ENCODE measurements around the gene HMOX1.

The HMOX1 gene

GRCh38 chr22:35424761-35425160, 43.9 kb downstream of the HMOX1 start:
- H3K4me3 ChIP-seq (replicated peaks; ENCODE audit: low read depth, low read length): no peak overlapping the region
- TF ChIP-seq, protein P1, sequence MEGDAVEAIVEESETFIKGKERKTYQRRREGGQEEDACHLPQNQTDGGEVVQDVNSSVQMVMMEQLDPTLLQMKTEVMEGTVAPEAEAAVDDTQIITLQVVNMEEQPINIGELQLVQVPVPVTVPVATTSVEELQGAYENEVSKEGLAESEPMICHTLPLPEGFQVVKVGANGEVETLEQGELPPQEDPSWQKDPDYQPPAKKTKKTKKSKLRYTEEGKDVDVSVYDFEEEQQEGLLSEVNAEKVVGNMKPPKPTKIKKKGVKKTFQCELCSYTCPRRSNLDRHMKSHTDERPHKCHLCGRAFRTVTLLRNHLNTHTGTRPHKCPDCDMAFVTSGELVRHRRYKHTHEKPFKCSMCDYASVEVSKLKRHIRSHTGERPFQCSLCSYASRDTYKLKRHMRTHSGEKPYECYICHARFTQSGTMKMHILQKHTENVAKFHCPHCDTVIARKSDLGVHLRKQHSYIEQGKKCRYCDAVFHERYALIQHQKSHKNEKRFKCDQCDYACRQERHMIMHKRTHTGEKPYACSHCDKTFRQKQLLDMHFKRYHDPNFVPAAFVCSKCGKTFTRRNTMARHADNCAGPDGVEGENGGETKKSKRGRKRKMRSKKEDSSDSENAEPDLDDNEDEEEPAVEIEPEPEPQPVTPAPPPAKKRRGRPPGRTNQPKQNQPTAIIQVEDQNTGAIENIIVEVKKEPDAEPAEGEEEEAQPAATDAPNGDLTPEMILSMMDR (IDR thresholded peaks at IDR 0.05; ENCODE audit: low read length, missing control alignments): no peak
- no peak for DNase-seq (ENCODE audit: low read depth)

GRCh38 chr22:35425546-35425945, 44.6 kb downstream of the HMOX1 start:
- TF ChIP-seq, protein P1 (IDR thresholded peaks at IDR 0.05; ENCODE audit: low read length, missing control alignments): no peak
- no peak for DNase-seq (ENCODE audit: low read depth)
- H3K4me3 ChIP-seq (replicated peaks; ENCODE audit: low read depth, low read length): no peak overlapping the region

DNA sequence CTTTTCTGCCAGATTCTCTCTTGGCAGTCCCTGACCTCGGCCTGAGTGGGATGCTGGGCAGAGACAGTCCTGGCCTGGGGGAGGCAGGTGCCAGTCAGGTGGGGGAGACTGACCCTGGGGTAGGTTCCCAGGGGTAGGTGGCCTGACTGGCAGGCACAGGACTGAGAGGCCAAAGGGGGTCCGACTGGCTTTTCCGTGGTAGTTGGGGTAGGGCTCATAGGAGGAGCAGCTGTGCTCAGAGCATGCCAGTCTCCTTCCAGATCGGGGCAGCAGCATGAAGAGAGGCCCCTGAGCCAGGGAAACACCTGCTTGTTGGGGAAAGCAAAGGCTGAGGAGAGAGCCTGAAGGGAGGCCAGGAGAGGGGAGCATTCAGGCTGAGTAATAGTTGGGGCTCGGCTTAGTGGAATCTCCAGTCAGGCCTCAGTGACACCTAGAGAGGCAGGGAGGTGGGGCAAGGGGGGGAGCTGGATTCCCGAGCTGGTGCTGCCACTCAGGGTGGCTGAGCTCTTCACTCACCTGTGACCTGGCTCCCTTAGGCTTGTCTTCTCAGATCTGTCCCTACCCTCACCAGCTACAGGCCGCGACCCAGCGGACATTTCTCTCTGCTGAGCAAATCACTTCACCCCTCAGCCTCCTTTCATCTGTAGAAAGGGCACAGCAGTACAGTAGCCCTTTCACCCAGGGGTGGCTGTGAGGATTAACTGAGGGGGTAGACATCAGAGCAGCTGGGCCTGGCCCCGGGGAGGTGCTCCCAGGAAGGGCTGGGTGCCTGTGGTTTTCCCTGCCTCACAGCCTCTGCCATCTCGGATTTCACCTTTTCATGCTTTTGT, 45.3 kb downstream of the HMOX1 start:
- TF ChIP-seq, protein P1 (IDR thresholded peaks at IDR 0.05; ENCODE audit: low read length, missing control alignments): no peak
- no peak for DNase-seq (ENCODE audit: low read depth)
- no peak overlapping the region for H3K4me3 ChIP-seq (replicated peaks; ENCODE audit: low read depth, low read length)

- DNase-seq (ENCODE audit: low read depth): no peak
- TF ChIP-seq, protein P1 (IDR thresholded peaks at IDR 0.05; ENCODE audit: low read length, missing control alignments): no peak
- no peak overlapping the region for H3K4me3 ChIP-seq (replicated peaks; ENCODE audit: low read depth, low read length)
These were observed 45.9 kb downstream of the HMOX1 start for GRCh38 chr22:35426801-35427140.

DNA sequence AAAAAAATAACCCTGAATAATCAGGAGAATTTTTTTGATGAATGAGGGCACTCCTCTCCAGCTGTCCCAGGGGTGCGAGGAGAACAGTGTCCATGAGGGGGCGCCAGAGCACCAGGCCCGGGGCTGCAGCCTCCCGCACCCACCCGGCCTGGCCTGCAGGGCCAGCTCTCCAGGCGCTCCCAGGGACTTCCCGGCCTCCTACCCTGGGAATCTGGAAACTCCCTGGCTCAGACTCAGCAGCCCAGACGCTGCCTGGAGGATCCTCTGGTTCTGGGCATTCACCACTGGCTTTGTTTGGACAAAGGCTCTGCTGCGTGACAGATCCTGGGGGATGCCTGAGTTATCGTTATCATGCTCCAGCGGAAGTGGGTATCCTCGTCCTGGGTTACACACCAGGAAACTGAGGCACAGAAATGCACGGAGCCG, 50.0 kb downstream of the HMOX1 start:
- no peak overlapping the region for H3K4me3 ChIP-seq (replicated peaks; ENCODE audit: low read depth, low read length)
- DNase-seq (ENCODE audit: low read depth): peak; percentile 95
- TF ChIP-seq, protein P1 (IDR thresholded peaks at IDR 0.05; ENCODE audit: low read length, missing control alignments): peak; percentile 91

DNA sequence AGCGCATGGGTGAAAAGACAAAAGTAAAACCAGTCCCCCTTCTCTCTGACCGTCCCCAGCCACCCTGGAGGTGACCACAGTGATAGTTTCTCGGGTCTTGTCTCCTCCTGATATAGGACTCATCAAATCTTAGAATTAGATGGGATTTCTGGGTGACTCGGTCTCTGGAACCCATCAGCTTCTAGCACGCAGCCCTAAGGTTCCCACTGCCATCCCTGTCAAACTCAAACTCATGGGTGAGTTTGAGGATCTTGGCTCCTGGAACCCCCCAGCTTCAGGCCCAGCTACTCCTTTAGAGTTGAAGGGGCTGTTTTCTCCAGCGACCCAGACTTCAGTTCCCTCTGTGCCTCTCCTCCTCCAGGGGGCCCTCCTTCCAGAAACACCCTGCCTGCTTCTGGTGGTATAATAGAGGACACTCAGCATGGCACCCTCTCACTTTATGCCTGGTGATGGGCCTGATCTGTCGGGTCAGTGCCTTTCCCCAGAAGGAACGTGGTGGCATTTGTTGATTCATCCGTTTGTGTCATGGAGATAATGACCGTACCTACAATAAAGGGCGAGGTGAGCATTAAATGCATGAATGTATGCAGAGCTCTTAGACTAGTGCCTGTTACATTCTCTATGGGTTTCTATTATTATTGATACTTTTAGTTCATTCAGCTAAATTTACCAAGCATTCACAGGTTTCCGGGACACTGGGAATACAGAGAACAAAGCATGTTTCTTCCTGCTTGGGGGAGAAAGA, 50.8 kb downstream of the HMOX1 start:
- TF ChIP-seq, protein P1 (IDR thresholded peaks at IDR 0.05; ENCODE audit: low read length, missing control alignments): peak; percentile 6
- DNase-seq (ENCODE audit: low read depth): no peak
- H3K4me3 ChIP-seq (replicated peaks; ENCODE audit: low read depth, low read length): no peak overlapping the region
